Hematopoietic multipotent progenitor cell treated with erythropoietin and hydrocortisone succinate and interleukin-3 and kit ligand, for 8 days (in vitro differentiated cells): ENCODE results near the gene CDH22.
A peak's percentile ranks its signal among the peaks of the same experiment; 100 is the strongest.

Experiments used
- DNase-seq: peaks from one replicate; pipeline ENCODE4 v3.0.0-alpha.2; 2015

CDH22 gene

GRCh38 chr20:46342451-46343347, 34.4 kb upstream of the CDH22 start:
- DNase-seq = no peak

DNA sequence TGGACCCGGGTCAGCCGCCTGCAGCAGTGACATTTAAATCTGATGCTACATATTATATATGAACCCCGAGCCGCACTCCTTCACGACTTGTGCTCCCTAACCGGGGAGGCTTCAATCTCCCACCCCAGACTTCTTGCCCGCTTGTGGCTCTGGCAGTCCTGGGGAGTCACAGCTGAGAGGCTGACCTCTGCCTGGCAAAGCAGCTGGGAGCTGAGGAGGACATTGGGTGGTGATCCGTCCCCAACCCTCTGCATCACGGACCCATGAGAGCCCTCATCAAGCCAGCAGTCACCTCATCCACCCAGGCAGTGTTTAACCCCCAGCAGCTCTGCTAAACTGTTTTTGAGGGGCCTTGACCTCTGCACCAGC, 33.7 kb upstream of the CDH22 start:
- DNase-seq = no peak

- no peak for DNase-seq
These were observed 33.0 kb upstream of the CDH22 start for GRCh38 chr20:46341074-46342009.

- DNase-seq = no peak
These were observed 30.7 kb upstream of the CDH22 start for GRCh38 chr20:46339037-46339436.

GRCh38 chr20:46336735-46337134, 28.4 kb upstream of the CDH22 start:
- DNase-seq = no peak

DNA sequence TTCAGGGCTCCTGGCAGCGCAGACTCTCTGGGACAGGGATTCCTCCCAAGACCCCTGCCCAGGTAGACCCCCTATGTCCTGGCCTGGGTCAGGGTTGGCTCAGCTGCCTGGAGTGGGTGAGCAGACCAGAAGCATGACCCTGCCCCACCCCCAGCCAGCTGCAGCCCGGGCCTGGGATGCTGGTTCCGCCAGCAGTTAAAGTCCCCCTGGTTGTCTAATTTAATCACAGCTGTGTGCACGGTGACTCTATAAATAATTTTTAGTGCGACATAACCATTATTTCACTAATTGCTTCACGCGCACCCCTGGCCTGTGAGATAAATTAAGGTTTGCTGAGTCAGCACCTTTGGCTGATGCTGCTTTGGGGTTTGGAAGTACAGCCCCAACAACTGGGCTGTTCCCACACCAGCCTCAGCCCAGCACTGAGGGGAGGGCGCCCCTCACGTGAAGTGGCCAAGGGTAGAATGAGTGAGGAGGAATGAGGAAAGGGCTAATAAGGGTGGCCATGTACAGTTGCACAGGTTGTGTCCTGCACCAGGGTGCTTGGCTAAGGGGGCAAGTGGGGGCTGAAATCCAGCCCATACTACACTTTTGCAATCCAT, 26.1 kb upstream of the CDH22 start:
- no peak for DNase-seq

GRCh38 chr20:46333161-46333991, 25.1 kb upstream of the CDH22 start:
- no peak for DNase-seq

DNA sequence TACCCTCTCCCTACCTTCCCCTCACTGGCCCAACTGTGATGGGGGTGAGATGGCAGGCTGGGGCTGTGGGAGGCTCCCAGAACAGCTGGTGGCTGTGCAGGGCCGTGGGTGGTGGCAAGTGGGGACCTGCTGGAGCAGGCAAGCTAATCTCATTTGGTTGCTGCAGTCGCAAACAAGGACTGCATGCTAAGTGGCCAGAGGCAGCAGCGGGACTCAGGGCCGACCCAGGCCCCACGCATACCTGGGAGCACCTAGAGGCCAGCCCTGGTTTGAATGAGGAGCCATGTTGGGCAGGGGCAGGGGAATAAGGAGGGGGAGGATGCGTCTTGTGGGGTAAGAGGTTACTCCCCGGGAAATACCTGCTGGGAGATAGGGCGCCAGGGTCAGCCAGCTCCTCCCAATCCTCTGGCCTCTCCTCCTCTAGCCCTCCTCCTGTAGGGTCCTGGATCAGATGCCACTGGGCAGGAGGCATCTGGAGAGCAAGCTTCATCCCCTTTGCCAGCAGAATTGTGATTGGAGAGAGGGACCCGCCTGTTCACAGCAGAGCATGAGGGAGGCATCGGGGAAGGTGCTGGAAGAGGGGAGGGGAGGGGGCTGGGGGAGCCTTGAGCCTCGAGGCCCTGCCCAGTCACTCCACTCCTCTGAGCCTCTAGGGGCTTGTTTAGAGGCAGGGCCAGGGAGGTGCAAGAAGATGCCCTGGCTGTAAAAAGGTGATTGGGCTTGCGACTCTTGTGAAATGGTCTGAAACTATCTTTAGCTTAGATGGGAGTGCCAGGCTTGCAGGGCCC, 24.3 kb upstream of the CDH22 start:
- DNase-seq = no peak

- DNase-seq = no peak
These were observed 23.5 kb upstream of the CDH22 start for GRCh38 chr20:46331611-46332361.

DNA sequence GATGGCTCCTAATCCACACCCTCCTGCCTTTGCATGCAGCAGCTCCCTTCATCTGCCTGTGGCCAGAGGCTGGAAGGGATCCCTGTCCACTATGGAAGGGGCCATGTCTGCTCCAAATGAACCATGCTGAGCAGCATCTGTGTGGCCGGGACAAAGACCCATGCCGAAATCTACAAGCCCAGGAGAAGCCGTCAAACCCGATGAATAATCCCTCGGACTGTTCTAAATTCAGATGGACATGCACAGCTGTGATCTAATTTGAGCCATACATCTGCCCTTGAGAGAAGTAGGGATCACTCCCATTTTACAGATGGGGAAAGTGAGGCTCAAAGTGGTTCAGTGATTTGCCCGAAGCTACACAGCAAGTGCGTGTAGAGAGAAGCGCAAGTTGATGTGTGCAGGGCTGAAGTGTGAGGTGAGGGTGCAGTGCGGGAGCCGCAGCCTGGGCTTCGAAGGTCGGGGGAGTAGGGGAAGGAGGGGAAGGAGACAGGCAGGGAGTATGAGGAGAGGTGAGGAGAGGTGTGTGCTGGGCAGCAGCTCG, 22.6 kb upstream of the CDH22 start:
- DNase-seq = no peak

- DNase-seq = no peak
These were observed 21.9 kb upstream of the CDH22 start for GRCh38 chr20:46330072-46330763.

DNA sequence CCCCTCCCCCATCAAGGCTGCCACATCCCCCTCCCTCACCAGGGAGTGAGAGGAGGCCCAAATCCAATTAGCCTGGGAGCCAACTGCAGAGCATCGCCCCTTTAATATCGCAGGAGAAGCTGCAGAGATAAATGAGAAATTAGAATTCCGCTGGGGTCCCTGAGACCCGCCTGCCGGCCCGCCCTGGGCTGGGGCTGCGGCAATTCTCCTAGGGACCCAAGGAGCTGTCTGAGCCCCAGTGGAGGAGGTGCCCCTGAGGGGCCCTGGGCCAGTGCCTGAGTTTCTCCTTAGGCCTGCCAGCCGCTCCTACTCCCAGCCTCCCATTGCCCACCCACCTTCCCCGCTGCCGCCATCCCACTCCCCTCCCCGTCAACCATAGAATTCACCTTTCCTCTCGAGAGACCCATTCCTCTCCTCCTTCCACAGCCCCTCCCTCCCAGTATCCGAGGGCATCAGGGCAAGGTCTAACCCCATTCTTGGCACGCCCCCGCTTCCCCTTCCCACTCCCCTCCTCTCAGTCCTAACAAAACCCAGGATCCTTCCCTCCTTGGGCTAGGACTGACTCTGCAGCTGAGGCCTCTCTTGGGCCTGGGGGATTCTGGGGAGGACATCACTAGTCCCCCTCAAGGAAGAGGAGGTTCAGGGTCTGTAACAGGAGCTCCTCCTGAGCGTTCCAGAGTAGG, 20.0 kb upstream of the CDH22 start:
- no peak for DNase-seq

DNA sequence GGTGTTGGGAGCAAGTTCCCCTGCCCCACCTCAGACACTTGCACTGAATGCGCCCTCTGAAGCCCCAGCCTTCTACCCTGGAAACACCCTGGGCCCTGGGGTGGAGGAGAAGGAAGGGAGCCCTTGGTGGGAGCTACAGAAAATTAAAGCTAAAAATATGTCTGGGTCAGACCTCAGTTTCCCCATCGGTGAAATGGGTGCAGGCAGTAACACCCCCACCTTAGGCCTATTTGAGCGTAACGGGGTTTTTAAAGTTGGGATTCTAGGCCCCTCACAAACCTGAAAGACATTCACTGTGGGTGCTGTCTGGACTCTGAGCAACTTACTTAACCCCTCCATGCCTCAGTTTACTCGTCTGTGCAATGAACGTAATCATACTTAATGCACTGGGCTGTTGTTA, 19.3 kb upstream of the CDH22 start:
- DNase-seq = no peak

DNA sequence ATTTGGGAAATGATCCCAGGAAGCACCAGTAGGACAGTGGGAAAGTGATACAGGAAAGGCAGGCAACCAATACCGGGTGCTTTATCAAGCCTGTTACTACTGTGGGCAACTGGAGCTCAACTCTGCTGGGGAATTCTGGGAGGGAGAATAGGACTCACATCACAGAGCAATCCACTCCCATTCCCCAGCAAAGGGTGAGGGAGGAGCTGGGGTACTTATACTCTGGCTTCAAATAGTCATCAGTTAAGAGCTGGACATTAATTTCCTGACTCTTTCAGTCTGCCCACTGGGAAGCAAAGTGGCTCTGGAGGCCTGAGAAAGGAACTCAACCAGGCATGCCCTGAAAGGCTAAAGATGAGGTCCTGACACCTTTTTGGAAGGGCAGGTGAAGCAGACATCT, 17.5 kb upstream of the CDH22 start:
- no peak for DNase-seq

DNA sequence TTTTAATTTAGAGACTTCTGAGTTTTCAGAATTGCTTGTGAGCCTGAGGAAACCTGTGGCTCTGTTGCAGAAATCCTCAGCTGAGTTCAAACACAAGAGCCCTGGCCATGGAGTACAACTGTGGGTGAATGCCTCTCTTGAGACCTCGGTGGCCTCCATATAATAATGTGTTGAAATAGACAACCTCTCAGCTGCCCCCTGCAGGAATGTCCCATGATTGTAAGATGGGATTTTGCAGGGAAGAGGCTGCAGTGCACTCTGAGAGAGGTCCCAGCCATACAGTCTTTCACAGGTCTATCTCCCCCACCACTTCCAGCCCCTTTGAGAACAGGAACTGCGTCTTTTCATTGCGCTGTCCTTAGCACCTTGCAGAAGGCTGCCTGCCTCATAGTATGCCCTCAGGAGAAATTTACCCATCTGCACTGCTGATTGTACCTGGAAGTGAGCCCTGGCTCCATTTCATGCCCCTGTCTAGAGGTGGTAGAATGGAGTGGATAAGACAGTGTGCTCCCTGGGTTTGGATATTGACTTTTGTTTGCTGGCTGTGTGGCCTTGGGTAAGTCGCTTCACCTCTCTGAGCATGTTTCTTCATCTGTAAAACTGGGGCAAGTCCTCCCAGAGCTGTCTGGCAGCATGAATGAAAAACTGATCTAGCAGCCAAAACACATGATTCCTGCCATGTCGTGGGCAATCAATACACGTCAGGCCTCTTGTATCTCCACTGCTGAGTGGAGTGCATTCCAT, 16.8 kb upstream of the CDH22 start:
- peak; percentile 43 for DNase-seq

DNA sequence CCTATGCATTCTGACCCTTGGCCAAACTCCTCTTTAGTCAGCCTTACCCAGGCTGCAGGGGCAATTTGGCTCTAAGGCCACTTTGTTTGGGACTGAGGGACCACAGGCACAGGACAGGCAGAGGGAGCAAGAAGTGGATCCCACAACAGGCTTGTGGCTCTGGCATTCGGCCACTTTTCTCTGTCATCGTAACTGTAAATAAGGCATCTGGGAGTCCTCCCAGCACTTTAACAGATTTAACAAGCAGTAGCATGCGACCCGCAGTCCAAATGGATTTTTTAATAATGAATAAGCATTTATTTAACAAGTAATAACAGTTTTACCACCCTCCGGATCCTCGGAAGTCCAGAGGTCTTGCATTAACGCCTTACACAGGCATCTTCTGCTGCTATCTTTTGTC, 16.1 kb upstream of the CDH22 start:
- DNase-seq = no peak

DNA sequence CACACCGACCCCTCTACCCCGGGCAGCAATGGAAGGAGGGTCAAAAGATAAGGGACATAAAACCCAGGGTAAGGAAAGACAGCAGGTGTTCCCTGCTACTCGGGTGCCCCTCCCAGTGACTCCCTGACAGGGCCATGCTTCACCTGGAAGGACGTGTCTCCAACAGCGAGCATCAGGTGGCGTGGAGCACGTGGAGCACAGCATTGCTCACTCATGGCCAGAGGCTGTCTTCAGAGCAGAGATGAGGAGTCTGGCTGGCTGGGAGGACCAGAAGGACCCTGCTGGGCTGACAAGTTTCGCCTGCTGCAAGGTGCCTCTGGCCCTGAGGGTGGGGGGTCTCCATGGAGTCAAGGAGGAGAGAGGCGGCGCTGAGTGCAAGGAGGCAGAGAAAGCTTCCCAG, 15.3 kb upstream of the CDH22 start:
- no peak for DNase-seq

- no peak for DNase-seq
These were observed 14.3 kb upstream of the CDH22 start for GRCh38 chr20:46322641-46323040.
